Measurements from ENCODE around the gene MVK.

DNA sequence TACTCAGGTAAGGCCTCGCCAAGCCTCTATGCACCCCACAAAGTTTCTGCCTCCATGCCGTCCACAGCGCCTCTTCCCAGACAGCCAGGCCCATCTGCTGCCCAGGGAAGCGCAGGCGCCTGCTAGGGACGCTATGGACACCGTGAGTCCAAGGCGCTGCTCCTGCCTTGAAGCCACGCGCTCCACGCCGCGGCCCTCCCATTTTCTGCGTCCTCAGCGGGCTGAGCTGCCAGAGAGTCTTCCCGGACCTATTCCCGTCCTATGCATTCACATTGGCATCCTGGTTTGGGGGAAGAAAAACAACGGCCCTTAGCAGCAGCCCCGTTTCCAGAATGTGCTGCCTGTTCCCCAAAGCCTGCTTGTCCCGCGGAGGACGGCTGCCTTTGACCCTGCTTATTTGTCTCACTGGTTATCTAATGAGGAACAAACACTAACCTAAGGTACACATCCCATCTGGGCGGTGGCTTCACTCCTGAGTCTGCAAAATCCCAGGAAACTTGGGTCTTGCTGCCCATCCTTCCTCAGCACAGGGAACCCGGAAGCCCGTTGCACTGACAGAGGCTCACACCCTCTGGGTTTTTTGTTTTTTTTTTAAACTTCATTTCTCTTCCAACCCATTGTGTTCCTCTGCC lies 38.2 kb upstream of the MVK start:
- TF ChIP-seq POLR2A (IDR thresholded peaks at IDR 0.05) (no peak), POLR2AphosphoS5 (IDR thresholded peaks at IDR 0.05) (no peak), EP300 (IDR thresholded peaks at IDR 0.05) (no peak)
- TF ChIP-seq, protein P1, sequence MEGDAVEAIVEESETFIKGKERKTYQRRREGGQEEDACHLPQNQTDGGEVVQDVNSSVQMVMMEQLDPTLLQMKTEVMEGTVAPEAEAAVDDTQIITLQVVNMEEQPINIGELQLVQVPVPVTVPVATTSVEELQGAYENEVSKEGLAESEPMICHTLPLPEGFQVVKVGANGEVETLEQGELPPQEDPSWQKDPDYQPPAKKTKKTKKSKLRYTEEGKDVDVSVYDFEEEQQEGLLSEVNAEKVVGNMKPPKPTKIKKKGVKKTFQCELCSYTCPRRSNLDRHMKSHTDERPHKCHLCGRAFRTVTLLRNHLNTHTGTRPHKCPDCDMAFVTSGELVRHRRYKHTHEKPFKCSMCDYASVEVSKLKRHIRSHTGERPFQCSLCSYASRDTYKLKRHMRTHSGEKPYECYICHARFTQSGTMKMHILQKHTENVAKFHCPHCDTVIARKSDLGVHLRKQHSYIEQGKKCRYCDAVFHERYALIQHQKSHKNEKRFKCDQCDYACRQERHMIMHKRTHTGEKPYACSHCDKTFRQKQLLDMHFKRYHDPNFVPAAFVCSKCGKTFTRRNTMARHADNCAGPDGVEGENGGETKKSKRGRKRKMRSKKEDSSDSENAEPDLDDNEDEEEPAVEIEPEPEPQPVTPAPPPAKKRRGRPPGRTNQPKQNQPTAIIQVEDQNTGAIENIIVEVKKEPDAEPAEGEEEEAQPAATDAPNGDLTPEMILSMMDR (IDR thresholded peaks at IDR 0.05): no peak
